Cerebellar nuclear complex (tissue), 1 donor: ENCODE results near the gene GABRD.
A peak's percentile ranks its signal among the peaks of the same experiment; 100 is the strongest.

Source experiments
- DNase-seq, 2 experiments: peaks; one replicate each; lab custom pipeline; 2025; lab: John Stamatoyannopoulos, UW

The GABRD gene

GRCh38 chr1:2053784-2054376 lies 34.7 kb downstream of the GABRD start:
- DNase-seq: no peak

GRCh38 chr1:2054560-2054959 lies 35.4 kb downstream of the GABRD start:
- DNase-seq: no peak

- DNase-seq: no peak
Observed at GRCh38 chr1:2055911-2056575, 36.9 kb downstream of the GABRD start.

GRCh38 chr1:2056955-2057590 lies 37.9 kb downstream of the GABRD start:
- DNase-seq: no peak

- no peak for DNase-seq
Observed at GRCh38 chr1:2059290-2059953, 40.3 kb downstream of the GABRD start.

GRCh38 chr1:2060072-2060471 lies 40.9 kb downstream of the GABRD start:
- no peak for DNase-seq

GRCh38 chr1:2060535-2060934 lies 41.4 kb downstream of the GABRD start:
- DNase-seq: no peak

GRCh38 chr1:2061065-2061778 lies 42.1 kb downstream of the GABRD start:
- DNase-seq: no peak

- no peak for DNase-seq
Observed at GRCh38 chr1:2065699-2066098, 46.6 kb downstream of the GABRD start.

- no peak for DNase-seq
Observed at GRCh38 chr1:2067393-2067792, 48.2 kb downstream of the GABRD start.

GRCh38 chr1:2067981-2068380 lies 48.8 kb downstream of the GABRD start:
- no peak for DNase-seq

GRCh38 chr1:2068951-2069350 lies 49.8 kb downstream of the GABRD start:
- DNase-seq: no peak

GRCh38 chr1:2070016-2070415 lies 50.9 kb downstream of the GABRD start:
- DNase-seq: no peak

GRCh38 chr1:2070800-2071530 lies 51.8 kb downstream of the GABRD start:
- no peak for DNase-seq

- DNase-seq: no peak
Observed at GRCh38 chr1:2072109-2072806, 53.1 kb downstream of the GABRD start.

- no peak for DNase-seq
Observed at GRCh38 chr1:2072891-2073290, 53.7 kb downstream of the GABRD start.

GRCh38 chr1:2073382-2074230 lies 54.5 kb downstream of the GABRD start:
- peak; percentile 59 to 68 for DNase-seq

- DNase-seq: no peak
Observed at GRCh38 chr1:2074396-2074795, 55.3 kb downstream of the GABRD start.

- no peak for DNase-seq
Observed at GRCh38 chr1:2074944-2075740, 56.0 kb downstream of the GABRD start.
